GM15510 (cell line): Measurements from ENCODE around the gene MID2.

Experiments
- POLR2A ChIP-seq: IDR thresholded peaks from 3 replicates; pipeline ENCODE4 v1.6.1; 2011; ENCODE audit warnings: borderline replicate concordance; ENCODE audit not compliant: insufficient read length; ENCODE audit errors: extremely low read depth

Gene MID2

DNA sequence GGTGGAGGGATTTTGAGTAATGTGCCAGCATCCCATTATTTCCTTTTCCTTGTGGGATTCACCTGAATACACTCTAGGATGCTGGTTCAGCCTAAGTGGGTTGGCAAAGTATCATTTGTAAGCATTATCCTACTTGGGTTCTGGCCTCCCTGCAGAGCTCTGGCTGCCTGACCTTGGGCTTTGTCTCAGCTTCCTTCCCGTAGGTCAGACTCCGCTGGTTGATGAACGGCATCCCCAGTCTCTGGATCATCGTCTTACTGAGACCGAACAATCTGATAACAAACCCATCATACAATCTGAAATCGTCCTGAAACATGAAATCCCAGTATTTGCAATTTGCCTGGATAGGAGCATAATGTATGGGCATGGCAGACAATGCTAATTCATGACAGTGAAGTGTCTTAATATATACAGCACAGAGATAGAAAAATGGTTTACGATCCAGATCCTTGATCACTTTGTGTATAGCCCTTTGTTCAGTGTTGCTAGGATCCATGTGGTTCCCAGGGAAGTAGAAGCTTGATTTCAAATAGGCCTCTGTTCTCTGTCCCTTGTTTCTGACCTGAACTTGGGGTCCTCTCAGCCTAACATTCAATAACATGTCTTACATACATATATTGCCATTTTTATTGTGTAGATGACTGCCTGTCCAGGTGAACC is 5.5 kb downstream of the MID2 start:
- no peak for TF ChIP-seq POLR2A

DNA sequence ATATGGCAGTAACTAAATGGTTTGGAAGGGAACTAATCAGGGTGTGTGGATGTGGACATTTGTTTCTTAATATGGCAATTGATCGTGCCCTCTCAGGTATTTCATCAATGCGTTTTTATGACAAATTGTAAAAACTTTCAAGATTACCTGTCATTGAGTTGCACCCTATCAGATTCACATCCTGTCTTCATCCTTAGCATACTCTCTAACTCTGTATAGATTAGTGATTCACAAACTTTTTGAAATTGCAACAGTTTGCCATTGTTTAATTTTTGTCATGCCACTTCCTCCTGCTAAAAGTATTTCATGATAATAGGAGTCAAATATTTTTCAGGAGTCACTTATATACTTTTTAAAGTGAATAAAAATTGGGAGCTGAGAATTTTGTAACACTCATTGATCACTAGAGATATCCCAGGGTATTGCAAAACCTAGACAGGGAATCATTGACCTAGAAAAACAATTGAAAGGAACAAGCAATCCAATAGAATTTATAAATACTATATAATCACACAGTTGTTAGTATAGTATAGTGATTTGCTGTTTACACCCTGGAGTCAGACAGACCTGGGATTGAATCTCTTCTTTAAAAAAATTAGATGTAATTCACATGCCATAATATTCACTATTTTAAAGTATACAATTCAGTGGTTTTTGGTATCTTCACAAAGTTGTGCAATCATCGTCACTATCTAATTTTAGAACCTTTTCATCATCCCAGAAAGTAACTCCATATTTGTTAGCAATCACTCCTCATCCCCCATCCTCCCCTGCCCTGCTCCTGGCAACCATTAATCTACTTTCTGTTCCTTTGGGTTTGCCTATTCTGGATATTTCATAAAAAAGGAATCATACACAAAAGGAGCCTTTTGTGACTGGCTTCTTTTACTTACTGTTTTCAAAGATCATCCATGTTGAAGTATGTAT is 8.9 kb downstream of the MID2 start:
- TF ChIP-seq POLR2A = no peak

DNA sequence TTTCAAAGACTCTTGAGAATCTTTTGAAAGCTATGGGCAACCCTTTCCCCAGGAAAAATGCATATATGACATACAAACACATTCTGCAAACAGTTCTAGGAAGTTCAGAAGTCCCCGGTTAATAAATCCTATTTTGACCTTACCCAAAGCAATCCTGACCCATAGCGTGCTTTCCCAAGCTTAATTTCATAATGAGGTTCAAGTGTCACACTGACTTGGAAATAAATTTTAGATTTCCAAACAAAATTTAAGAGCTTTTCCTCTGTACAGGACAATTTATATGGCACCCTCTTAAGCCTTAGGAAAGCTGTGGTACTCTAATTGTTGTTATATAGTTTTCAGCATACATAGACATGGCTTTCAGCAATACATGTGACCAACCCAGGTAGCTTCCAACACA is 11.3 kb downstream of the MID2 start:
- TF ChIP-seq POLR2A = no peak

DNA sequence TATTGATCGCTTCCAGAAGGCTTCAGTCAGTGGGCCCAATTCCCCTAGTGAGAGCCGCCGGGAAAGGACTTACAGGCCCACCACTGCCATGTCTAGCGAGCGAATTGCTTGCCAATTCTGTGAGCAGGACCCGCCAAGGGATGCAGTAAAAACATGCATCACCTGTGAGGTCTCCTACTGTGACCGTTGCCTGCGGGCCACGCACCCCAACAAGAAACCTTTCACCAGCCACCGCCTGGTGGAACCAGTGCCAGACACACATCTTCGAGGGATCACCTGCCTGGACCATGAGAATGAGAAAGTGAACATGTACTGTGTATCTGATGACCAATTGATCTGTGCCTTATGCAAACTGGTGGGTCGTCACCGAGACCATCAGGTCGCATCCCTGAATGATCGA is 15.3 kb downstream of the MID2 start:
- TF ChIP-seq POLR2A = no peak

DNA sequence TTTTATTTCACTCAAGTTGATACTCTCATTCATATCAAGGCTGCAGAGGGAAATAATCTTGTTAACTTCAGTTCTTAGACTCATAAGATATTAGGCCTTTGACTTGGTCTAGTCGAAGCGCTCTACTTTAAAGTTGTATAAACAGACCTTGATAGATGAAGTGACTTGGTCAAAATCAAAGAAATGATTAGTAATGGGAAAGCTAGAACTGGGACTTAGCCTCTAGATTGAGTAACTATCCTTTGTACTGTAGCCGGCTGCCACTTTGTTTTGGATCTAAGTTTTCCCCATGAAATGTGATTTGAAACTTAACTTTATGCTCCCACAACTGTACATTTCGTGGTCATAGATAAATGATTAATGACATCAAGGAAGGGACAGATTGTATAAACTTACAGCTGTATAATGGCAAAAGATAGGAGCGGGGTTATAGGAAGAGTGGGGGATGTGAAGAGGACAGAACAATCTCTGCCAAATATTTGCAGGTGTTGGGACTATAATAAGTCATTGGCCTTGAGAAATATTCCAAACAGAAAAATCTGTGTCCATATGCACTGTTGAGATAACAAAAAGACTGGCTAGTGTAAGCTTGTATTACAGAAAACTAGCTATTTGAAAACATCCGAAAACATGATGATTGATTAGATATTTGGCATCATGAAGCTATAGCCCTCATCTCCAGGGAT is 17.2 kb downstream of the MID2 start:
- TF ChIP-seq POLR2A = no peak

DNA sequence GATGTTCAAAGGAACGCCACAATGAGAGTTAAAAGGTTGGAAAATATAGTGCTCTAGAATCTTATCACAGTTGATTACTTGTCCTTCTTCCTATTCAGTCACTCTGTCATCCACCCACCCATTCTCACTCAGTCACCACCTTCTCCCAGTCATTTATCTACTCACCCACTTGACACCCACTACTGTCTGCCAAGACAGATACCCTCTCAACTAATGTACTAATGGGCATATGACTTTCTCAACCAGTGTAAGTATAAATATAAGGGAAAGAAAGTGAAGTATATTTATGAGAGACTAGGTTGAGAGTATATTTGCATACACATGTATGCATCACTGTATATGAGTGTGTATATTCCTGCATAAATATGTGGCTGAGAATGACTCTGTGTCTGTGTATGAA is 20.0 kb downstream of the MID2 start:
- TF ChIP-seq POLR2A = no peak

DNA sequence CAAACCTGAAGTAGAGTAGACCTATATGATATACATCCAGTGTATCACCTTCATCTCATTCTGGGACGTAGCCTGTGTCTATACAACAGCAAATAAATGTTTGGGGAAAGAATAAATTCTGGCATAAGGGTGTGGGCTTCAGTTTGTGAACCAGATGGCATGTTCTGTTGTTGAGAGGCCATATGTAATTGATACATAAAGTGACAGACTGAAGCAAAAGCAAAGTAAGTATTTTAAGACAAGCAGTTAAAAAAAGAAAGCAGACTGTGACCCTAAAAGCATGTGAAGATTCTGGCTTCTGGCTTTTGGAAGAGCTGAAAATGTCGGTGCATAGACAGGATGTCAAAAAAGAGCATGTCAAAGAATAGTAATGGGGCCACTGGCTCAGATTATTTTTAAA is 22.9 kb downstream of the MID2 start:
- no peak for TF ChIP-seq POLR2A

DNA sequence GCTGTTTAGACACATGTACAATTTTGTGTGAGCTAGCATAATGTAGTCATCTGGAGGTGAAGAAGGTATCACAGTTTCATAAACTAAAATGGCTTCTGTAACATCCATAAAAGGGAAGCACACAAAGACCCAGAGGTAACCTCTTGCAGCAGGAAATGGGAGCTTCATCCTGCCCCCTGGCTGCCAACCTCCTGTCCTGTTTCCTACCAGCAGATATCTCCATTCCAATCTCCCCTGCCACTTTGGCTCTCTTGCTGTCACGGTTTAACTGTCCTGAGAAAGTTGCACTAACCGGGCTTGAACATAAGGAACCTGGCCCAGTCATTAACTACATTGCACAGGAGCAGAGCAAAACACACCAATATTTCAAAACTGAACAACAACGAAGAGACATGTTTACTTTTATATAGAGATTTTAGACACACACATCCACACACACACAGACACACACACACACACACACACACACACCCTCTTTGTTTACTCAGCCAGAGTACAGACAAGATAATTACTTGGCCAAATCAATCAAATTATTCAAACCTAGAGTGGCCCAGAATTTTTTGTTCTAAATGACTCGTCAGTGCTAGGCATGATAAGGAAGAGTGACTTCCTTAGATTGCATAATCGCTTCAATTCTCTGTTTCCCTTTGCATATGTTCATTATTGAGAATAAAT is 24.2 kb downstream of the MID2 start:
- no peak for TF ChIP-seq POLR2A

DNA sequence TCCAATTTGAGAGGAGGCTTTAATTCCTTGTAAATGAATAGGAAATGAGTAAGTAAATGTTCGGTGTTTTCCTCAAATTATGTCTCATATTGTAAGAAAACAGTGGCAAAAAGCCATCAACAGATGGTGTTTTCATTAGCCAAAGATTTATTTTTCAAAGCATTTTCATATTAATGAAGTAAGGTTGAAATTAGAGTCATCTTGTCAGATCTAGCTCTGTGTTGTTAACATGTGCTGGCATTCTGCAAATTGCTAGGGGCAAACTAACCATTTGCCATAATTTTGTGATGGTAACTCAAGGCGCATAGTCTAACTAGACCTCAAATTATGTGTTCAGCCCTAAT is 24.7 kb downstream of the MID2 start:
- TF ChIP-seq POLR2A = no peak

DNA sequence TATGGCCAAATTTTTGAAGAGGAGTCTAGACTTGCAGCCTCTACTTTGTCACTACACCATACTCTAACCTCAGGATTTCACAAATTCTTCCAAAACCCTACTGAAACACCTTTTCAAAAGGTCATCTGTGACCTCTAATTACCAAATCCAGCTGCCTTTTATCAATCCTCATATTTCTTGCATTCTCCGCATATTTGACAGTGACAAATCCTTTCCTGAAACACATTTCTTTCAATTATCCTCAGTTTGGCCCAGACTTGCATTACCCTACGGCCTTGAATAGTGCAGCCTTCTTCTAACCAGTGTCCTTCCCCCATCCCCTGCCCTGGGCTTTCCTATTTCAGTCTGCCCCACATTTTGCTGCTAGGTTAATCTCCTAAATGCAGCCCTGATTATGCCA is 25.5 kb downstream of the MID2 start:
- no peak for TF ChIP-seq POLR2A

DNA sequence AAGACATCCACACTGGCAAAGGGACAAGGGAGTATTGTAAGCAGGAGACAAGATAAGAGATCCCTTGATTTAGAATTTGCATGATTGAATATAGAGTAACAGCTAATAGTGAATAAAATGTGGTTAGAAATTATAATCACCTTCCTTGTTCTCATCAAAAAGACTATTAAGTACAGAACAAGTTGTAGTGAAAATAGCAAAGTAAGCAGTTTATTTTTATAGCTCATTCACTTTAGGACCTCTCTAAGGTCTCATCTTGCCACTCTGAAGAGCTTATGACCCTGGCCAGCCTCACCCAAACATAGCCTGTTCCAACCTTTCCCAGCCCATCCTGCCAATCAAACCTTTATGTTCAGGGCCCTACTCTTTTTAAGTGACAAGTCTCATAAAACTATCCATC is 30.6 kb downstream of the MID2 start:
- no peak for TF ChIP-seq POLR2A

DNA sequence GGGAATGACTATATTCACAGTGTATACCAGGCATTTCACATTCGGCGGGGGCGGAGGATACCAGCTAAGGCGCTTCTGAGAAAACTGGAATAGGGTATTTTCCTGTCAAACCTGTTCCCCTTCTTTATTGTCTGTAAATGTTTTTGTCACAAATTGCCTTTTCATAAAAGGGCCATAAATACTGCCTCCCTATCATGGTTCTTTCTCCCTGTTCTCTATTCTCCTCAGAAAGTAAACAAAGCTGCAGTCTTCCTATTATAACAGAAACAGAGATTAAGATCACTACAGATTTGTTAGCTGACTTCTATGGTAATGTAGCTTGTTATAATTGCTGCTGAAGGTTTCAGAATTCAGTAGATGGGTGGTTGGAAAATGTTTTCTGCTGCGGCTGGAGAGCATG is 32.2 kb downstream of the MID2 start:
- no peak for TF ChIP-seq POLR2A

DNA sequence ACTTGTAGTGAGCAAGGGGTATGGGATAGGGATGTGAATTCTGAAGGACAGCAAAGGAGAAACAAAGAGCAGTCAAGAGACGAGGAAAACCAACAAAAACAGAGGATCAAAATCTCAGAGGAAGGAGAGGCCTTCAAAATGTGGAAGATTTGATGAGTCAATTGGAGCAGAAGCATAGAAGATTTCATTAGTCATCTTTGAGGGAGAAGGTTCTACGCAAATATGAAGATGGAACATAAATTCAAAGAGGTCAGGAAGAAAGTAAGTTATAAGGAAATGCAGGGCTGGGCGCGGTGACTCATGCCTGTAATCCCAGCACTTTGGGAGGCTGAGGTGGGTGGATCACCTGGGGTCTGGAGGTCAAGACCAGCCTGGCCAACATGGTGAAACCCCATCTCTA is 35.4 kb downstream of the MID2 start:
- TF ChIP-seq POLR2A = no peak

DNA sequence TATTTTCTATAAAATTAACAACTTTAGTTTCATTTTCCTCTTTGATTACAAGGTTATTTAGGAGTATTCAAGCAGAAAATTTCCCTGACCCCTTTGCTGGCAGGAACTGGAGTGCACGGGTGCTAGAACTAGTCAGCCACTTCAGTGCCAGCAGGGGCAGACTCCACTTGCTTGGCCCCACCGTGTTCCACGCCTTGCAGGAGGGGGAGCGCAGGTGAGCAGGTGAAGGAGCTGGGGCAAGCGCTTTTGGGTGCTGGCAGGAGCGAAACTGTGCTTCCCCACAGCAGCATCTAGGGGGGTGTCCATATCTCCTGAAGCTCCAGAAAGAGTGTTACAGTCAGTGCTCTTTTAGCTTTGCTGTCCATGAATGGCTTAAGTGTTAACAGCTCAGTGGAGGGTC is 45.5 kb downstream of the MID2 start:
- TF ChIP-seq POLR2A = no peak

DNA sequence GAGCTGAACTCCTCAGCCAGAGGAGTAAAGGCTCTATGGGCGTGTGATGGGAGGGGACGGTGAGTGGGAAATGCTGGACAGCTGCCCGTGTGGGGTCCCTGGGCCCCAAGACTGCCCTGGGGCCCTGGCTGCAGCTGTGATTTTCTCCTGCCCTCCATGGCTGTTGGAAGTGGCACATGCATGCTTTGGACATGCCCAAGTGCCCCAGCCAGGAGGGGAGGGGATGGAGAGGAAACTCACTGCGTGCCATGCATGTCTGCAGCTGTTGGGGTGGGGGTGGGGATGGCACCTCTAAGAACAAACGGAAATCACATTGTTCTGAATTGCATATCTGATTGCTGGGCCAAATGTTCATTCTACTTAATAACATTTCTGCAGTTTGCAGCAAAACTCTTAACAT is 52.4 kb downstream of the MID2 start:
- no peak for TF ChIP-seq POLR2A
